Measurements from ENCODE around the gene FAM151A. TPM values are rescaled to one million over a fixed set of nuclear protein-coding genes. Genes with fewer than 3 reads are reported as not detected.
A peak's percentile ranks its signal among the peaks of the same experiment; 100 is the strongest.

The FAM151A gene
- total RNA-seq, 1 donor, result not detected

DNA sequence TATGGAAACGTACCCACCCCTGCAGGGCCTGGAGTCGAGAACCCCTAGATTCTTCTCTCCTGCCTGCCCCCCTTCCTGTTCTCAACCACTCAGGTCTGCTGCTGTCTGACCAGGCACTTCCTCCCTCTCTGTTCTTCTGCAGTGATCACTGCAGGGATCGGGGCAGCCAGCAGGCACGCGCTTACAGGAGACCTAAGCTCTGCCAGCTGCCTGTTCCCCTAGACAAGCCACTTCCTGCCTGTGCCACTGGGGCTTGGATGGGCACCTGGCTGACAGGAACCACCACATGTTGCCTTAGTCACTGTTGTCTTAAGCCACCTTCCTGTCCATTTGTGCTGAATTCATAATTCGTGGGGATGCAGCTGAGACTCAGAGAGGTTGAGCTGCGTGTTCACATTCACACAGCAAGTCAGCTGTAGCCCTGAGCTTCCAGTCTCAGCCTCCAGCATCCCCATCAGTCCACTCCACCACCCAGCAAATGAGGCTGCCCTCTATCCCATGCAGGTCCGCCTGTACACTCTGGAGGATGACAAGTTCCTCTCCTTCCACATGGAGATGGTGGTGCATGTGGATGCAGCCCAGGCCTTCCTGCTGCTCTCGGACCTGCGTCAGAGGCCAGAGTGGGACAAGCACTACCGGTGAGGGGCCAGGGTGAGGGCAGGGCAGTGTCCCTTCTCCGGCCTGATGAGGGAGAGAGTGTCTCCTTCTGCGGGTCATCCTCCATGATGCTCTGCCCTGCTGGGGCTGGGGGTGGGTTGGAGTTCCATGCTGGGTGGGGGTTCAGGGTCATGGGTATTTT, 18.6 kb downstream of the FAM151A start:
- DNase-seq (ENCODE audit: low read depth in 2 of 3, low spot score in 2 of 3), result peak in 2 of 3 donors; percentile 75 to 92

DNA sequence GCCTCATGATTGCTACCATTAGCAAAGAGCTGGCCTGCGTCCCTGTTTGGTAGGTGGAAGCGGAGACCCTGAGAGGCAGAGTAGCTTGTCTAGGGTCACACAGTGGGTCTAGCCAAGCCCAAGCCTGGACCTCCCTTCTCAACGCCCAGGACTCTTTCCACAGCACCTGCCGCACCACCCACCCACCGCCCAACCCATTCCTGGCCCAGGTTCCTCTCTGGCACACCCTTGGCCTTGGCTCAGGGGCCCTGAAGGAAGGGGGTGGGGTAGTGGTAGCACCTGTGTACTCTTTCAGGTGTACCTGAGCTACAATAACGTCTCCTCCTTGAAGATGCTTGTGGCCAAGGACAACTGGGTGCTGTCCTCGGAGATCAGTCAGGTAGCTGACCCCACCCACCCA, 19.3 kb downstream of the FAM151A start:
- no peak for DNase-seq (ENCODE audit: low read depth in 2 of 3, low spot score in 2 of 3)

DNA sequence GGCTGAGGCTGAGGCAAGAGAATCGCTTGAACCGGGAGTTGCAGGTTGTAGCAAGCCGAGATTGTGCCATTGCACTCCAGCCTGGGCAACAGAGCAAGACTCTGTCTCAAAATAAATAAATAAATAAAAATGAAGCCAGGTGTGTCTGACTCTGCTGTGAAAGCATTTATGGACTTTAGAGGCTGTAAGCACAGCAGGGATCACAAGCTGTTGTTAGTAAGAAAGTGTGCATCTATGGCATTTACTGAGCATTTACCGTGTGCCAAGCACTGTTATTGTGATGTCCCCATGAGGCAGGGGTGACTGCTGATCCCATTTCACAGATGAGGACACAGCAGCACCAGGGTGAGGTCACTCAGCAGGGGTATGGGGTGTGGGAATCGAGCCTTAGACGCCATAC, 20.1 kb downstream of the FAM151A start:
- no peak for DNase-seq (ENCODE audit: low read depth in 2 of 3, low spot score in 2 of 3)

DNA sequence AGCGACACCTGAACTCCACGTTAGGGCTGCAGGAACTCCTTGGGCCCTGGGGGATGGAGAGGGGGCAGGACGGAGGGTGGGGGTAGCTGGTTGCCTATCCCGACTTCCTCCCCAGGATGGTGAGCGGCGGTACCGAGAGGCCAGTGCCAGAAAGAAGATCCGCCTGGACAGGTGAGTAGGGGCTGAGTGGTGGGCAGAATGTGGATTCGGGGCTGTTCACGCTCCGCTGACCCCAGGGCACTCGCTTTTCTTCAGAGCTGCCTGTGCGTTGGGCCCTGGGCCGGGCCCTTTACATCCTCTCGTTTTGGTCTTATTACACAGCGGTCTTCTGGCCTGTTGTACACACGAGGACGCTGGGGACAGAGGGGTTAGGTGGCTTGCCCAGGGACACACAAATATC, 20.8 kb downstream of the FAM151A start:
- DNase-seq (ENCODE audit: low read depth in 2 of 3, low spot score in 2 of 3), result no peak

DNA sequence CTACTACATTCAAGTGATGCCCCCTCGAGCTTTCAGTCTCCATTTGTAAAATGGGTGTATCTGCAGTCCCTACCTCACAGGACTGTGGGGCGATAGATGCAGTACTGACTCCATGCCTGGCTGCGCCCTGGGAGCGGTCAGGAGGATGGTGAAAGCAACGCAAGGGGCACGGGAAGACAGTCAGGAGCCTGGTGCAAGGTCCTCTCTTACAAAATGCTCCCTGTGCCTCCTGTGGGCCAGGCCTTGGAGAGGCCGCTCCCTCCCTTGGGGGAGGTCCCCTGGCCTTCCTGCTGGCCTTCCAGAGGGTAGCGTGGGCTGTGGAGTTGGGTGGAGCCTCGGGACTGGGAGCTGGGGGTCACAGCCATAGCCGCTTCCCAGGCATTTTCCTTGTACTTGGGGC, 21.6 kb downstream of the FAM151A start:
- DNase-seq (ENCODE audit: low read depth in 2 of 3, low spot score in 2 of 3), result no peak

DNA sequence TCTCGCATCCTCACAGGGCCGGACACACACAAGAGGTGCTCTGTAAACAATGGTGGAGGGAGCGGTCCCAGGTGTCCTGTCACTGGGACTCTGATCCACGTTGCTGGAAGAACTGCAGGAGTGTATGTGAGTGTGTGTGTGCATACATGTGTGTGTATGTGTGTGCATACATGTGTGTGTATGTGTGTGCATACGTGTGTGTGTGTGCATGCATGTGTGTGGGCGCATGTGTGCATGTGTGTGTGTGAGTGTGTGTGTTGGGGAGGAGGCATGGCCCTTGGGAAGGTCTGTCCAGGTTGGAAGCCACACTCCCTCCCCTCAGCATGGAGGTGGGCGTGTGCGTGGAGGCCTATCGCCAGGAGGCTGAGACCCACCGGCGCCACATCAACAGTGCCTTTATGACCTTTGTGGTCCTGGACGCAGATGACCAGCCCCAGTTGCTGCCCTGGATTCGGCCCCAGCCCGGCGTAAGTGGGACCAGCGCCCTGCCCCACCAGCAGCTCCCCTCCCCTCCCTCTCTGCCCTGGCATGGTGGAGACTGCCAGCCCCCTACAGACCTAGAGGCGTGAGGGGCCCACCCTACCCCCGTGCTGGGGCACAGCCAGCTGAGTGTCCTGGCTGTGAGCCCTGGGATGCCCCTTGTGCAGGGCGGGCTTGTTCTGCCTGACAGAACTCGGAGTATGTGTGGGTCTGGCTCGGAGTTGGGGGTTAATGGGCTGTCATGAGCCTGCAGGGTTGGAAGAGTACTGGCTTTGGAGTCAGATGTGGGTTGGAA, 22.2 kb downstream of the FAM151A start:
- DNase-seq (ENCODE audit: low read depth in 2 of 3, low spot score in 2 of 3), result no peak

DNA sequence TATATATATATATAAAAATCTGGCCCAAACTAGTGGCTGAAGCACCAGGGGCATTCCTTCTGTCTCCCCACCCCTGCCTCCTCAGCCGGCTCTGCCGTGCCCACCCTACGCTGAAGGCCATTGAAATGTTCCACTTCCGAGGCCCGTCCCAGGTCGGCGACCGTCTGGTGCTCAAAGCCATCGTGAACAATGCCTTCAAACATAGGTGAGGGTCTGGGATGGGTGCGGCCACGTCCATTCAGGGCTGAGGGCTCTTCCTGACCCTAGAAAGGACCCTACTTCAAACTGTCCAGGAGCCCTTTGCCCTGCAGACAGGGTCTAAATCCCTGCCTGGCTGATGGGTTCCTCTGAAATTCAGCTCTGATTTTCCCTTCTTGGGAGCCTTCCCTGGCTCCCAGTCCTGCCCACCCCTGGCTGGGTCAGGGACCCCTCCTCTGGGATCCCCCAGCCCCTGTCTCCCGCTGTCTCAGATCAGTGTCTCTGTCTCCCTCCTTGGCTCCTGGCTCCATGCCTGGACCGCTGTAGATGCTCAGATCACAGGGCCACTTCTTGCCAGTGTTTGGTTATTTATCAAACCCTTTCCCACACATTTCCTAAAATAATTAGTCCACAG, 24.0 kb downstream of the FAM151A start:
- DNase-seq (ENCODE audit: low read depth in 2 of 3, low spot score in 2 of 3), result no peak

DNA sequence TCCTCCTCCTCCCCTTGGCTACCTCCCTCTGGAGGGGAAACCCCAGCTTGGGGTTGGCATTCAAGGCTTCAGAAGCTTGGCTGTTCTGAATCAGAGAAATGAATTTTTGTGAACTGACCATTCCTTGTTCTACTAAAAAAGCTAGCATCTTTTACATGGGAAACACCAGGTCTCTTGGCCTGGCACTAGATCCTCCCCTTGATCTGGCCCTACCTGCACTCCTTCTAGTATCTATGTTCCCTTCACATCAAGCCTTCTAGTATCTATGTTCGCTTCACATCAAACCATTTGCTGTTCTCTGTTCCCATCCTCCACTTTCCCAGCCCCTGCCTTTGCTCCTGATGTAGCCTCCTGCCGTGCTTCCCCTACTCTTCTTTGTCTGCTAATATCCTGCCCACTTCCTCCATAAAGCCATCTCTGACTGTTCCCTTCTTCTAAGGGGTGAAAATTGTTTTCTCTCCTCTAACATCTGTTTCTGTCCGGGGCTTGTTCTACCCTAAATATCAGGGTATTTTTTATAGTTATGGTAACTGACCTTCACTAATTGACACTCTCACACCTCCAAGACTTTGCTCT, 25.8 kb downstream of the FAM151A start:
- no peak for DNase-seq (ENCODE audit: low read depth in 2 of 3, low spot score in 2 of 3)

DNA sequence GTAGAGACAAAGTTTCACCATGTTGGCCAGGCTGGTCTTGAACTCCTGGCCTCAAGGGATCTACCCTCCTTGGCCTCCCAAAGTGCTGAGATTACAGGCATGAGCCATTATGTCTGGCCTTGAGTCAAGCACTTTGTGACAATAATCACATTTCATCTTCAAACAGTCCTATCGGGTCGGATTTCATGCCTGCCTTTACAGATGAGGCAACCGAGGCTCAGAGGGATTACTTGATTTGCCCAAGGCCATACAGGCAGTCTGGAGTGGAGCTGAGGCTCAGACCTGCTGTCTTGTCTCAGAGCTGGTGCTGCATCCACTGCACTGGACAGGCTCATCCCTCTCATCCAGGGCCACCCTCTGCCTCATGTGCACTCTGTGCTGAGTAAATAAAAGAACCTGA, 26.6 kb downstream of the FAM151A start:
- no peak for DNase-seq (ENCODE audit: low read depth in 2 of 3, low spot score in 2 of 3)

DNA sequence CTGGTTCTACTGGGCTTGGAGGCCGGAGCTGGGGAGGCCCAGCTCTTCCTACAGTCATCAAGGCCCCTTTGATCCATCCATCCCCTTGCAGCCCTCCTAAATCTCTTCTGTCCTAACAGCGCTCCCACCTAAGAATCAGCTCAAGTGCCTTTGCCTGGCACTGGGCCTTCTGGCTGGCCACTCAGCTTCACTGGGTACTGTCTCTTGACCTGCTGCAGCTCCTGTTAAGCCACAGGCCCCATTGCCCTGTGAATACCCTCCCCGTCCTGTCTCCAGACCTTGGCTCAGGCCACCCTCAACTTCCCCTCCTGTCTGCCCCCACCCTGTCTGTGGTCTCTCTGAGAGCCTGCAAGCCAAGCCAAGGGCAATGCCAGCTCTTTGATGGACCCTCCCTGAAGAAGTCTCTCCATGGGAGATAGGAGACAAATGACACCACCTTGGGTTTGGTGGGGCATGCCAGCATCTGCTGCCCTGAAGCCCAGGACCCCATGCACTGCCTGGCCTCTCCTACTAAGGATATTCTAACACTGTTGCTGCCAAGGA, 27.3 kb downstream of the FAM151A start:
- no peak for DNase-seq (ENCODE audit: low read depth in 2 of 3, low spot score in 2 of 3)

DNA sequence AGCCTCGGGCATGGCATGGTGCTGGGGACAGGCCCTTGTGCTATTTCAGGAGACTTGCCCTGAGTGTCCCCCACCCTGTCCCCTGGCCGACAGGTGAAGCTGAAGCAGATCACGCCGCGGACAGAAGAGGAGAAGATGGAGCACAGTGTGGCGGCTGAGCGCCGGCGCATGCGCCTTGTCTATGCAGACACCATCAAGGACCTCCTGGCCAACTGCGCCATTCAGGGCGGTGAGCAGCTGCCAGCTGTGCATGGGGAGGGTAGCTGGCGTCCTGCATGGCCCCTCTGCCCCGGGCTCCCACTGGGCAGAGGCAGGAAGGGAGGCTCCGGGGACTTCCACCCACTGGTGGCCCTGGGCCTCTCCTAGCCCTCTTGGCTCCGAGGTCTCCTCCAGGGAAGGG, 28.9 kb downstream of the FAM151A start:
- DNase-seq (ENCODE audit: low read depth in 2 of 3, low spot score in 2 of 3), result no peak

DNA sequence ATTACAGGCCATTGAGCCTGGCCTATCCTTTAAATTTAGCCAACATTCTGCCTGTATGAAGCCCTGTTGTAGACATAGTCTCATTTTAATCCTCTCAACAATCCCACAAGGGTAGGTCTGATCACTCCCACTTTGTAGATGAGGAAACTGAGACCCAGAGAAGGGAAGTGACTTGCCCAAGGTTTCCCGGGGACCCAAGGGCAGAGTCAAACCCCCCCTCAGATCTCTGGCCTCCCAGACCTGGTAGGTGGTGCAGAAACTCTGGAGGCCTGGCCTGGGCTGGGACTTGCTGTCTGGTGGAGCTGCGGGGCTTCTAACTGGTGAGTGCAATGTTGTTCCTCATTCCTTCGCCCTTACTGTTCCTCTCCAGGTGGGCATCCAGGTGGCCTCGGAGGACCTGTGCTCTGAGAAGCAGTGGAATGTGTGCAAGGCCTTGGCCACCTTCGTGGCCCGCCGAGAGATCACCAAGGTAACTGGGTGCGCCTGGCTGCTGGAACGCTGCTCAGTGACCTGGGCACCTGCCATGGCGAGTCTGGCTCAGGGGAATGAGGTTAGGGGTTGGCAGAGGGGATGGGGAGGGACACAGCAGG, 29.7 kb downstream of the FAM151A start:
- no peak for DNase-seq (ENCODE audit: low read depth in 2 of 3, low spot score in 2 of 3)

DNA sequence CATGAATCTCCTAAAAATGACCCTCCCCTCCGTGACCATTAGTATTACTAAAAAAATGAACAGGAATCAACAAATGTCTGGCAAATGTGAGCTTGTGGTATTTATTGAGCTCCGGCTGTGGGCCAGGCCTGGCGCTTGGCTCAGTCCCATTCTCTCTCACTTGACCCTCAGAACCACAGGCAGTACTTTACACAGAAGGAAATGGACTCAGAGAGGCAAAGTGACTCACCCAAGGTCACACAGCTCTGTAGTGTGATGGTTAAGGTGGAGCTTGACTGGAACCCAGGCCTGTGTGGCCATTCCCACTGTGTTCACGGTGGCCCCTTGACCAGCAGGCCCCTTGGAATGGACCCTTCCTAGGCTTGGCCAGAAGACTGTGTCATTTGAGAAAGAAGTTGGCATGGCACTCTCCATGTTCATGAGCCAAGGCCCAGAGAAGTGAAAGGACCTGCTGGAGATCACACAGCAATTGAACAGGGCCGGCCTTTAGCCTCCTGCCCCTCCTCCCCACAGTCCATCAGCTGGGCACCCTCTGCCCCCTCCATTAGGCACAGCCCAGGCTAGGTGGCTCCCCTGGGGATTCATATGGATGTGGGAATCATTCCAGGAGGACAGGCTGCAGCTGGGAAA, 32.1 kb downstream of the FAM151A start:
- DNase-seq (ENCODE audit: low read depth in 2 of 3, low spot score in 2 of 3), result no peak

DNA sequence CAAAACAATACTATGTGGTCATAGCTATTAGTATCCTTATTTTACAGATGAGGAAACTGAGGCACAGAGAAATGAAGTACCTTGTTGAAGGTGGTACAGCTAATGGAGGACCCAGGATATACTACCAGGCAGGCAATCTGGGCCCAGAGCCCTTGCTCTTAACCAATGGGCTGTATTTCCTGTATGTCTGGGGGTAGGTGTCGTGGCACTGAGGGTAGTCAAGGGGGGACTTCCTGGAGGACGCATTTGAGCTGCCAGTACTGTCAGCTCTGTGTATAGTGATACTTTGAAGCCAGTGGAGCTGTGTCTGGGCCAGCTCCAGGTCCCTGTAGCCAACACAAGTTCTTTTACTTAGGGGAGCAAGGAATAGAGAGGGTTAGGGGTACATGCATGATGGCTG, 34.9 kb downstream of the FAM151A start:
- no peak for DNase-seq (ENCODE audit: low read depth in 2 of 3, low spot score in 2 of 3)

DNA sequence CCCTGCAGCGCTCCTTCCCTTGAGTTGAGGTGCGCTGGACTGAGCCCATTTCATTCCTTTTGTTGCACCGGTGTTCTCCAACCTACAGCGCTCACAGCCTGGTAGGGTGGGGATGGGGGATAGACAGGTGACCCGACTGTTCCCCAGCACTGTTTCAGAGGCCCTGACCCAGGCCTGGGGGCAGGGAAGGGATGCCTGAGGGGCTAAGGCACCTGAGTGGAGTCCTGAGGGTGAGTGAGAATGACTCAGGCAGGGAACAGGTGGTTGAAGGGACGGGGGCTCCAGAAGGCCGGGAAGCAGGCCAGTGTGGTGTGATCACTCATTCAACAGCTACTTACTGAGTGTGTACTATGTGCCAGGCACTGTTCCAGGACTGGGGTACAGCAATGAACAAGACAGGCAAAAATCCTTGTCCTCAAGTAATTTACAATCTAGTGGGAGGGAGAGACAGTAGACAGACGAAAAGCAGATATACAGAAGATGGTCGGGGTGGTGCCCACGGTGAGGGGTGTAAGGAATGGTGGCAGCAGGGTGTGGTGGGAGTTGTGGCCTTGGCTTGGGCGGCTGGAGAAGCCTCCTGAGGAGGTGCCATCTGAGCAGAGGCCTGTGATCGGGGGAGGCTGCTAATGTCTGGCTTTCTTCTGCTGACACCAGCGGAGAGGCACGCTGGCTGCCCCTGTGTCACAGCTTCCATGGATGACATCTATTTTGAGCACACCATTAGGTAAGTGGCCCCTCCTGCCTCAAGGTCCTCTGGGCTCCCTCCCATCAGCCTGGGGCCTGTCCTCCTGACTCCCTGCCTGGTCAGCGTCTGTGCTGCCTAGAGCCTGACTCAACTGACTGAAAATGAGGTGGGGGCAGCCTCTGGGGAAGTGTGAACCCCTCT, 37.9 kb downstream of the FAM151A start:
- no peak for DNase-seq (ENCODE audit: low read depth in 2 of 3, low spot score in 2 of 3)

DNA sequence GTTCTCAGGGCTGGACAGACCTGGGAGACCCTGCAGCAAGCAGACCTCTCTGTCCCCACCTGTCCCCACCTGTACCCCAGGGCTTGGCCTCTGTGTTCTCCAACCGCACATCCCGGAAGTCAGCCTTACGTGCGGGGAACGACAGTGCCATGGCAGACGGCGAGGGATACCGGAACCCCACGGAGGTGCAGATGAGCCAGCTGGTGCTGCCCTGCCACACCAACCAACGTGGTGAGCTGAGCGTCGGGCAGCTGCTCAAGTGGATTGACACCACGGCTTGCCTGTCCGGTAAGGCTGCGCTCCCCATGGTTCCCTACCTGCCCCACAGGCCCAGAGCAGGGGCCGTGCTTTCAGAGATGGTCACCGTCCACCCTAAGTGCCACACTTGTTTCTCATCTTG, 38.8 kb downstream of the FAM151A start:
- no peak for DNase-seq (ENCODE audit: low read depth in 2 of 3, low spot score in 2 of 3)

DNA sequence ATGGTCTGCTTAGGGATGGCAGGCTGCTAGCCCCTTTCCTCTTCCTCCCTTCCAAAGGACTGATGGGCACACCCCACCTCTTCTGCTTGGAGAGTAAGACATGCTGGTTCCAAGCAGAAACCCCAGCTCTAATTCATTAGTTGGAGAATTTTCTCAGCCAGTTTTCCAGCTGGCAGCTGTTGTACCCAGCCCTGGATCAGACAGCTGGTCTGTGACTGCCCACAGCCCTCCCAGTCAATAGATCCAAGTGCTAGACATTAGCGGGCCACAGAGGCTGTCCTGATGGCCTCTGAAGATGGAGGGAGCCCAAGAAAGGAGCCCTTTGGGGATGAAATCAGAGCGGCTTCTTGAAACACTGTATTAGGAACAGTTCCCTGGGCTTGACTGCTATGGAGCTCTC, 39.5 kb downstream of the FAM151A start:
- no peak for DNase-seq (ENCODE audit: low read depth in 2 of 3, low spot score in 2 of 3)

DNA sequence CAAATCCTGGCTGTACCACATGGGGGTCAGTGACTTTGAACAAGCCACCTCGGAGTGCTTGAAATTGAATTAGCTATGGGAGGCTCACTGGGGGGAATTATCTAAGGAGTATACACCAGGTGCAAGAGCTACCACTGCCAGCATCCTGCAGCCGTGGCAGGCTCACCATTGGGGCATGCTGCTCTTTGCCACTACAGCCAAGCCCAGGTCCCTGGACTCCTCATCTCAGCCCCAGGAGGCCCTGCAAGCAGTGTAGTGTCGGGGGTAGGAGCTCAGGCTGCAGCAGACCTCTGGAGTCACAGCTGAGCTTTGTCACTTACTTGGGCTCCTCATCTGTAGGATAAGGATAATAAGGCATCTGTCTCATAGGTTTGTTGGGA, 40.0 kb downstream of the FAM151A start:
- DNase-seq (ENCODE audit: low read depth in 2 of 3, low spot score in 2 of 3), result no peak

DNA sequence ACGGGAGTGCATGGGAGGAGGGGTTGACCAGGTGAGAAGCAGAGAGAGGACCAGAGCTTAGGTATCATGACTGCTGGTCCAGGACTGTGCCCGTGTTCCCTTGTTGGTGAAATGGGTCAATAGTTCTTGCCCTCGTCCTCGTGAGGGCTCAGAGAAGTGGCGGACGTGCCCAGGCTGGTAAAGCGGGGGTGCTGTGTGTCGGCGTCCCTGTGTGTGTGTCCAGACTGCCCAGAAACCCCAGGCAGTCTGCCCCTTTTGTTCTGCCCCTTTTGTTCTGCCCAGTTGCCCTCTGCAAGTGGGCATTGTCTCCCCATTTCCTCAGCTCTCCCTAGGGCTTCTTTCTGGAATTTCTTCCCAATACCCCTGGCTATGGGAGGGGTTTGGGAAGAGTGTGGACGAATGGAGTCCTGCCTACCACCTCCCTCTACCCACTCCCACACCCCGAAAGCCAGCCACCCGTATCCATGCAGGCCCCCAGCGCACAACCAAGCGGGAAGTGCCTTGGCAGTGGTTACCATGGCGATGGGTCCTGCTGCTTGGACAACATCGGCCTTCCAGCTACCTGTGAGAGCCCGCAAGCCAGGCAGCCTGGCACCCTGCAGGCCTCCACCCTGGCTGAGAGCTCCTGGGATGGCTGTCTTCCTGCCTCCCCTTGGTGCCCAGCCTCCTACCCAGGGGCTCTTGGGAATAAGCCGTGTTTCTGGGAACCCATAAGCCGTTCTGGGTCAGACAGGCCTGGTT, 40.6 kb downstream of the FAM151A start:
- DNase-seq (ENCODE audit: low read depth in 2 of 3, low spot score in 2 of 3), result no peak
